ENCODE measurements around the gene KSR2. TPM values are rescaled to one million over a fixed set of nuclear protein-coding genes. Genes with fewer than 3 reads are reported as not detected.

KSR2 gene
- total and polyA plus RNA-seq, 3 experiments from 2014 or later: 0.07 to 0.11 TPM; not detected in 1

- Mint-ChIP-seq H3K36me3 (no peaks in the 10 kb centered on the region), H3K27me3 (peaks cover 0 to 3% of the 10 kb centered on the region in 2 donors), H3K9me3 (peaks cover 0 to 5% (median 0%) of the 10 kb centered on the region in 5 donors), H3K27ac (no peak overlapping the region), H3K4me3 (no peak overlapping the region), H3K4me1 (no peaks in the 10 kb centered on the region)
- DNase-seq: no peak
- Histone ChIP-seq H3K27me3 (ENCODE audit: insufficient read depth, low read length, poor library complexity, severe bottlenecking) (no peaks in the 10 kb centered on the region), H3K36me3 (ENCODE audit: insufficient read depth, low read length) (no peaks in the 10 kb centered on the region), H3K4me1 (ENCODE audit: insufficient read depth, low read length) (no peaks in the 10 kb centered on the region), H3K27ac (ENCODE audit: low read depth, low read length) (no peak overlapping the region), H3K4me3 (ENCODE audit: low read length) (no peak overlapping the region), H3K9me3 (ENCODE audit: low read length) (no peaks in the 10 kb centered on the region)
- ChIA-PET POLR2A (no interaction called here), CTCF (no interaction called here)
Measured at GRCh38 chr12:117501076-117501869, 467.5 kb downstream of the KSR2 start.

GRCh38 chr12:117499759-117500485 lies 468.9 kb downstream of the KSR2 start:
- Histone ChIP-seq H3K36me3 (ENCODE audit: insufficient read depth, low read length) (no peaks in the 10 kb centered on the region), H3K4me3 (ENCODE audit: low read length) (no peak overlapping the region), H3K4me1 (ENCODE audit: insufficient read depth, low read length) (no peaks in the 10 kb centered on the region), H3K27ac (ENCODE audit: low read depth, low read length) (no peak overlapping the region), H3K9me3 (ENCODE audit: low read length) (no peaks in the 10 kb centered on the region), H3K27me3 (ENCODE audit: insufficient read depth, low read length, poor library complexity, severe bottlenecking) (no peaks in the 10 kb centered on the region)
- Mint-ChIP-seq H3K4me1 (no peaks in the 10 kb centered on the region), H3K9me3 (peaks cover 0 to 3% (median 0%) of the 10 kb centered on the region in 5 donors), H3K4me3 (no peak overlapping the region), H3K27ac (no peak overlapping the region), H3K36me3 (no peaks in the 10 kb centered on the region), H3K27me3 (peaks cover 0 to 3% of the 10 kb centered on the region in 2 donors)
- CTCF ChIA-PET: no interaction called here
- POLR2A ChIA-PET: no interaction called here
- DNase-seq: no peak

- POLR2A ChIA-PET: no interaction called here
- no peaks in the 10 kb centered on the region for H3K9me3 ChIP-seq (ENCODE audit: low read length)
- H3K4me3 ChIP-seq (ENCODE audit: low read length): no peak overlapping the region
- peaks cover 0 to 2% (median 0%) of the 10 kb centered on the region in 5 donors for H3K9me3 Mint-ChIP-seq
- no peaks in the 10 kb centered on the region for H3K27me3 ChIP-seq (ENCODE audit: insufficient read depth, low read length, poor library complexity, severe bottlenecking)
- H3K4me1 Mint-ChIP-seq: no peaks in the 10 kb centered on the region
- H3K4me1 ChIP-seq (ENCODE audit: insufficient read depth, low read length): no peaks in the 10 kb centered on the region
- CTCF ChIA-PET: no interaction called here
- no peaks in the 10 kb centered on the region for H3K36me3 Mint-ChIP-seq
- no peak overlapping the region for H3K4me3 Mint-ChIP-seq
- no peak overlapping the region for H3K27ac ChIP-seq (ENCODE audit: low read depth, low read length)
- H3K36me3 ChIP-seq (ENCODE audit: insufficient read depth, low read length): no peaks in the 10 kb centered on the region
- H3K27me3 Mint-ChIP-seq: peaks cover 0 to 5% of the 10 kb centered on the region in 2 donors
- no peak overlapping the region for H3K27ac Mint-ChIP-seq
- DNase-seq: no peak
Measured at GRCh38 chr12:117498880-117499279, 469.9 kb downstream of the KSR2 start.

- no peak overlapping the region for H3K4me3 ChIP-seq (ENCODE audit: low read length)
- CTCF ChIA-PET: no interaction called here
- no peaks in the 10 kb centered on the region for H3K36me3 ChIP-seq (ENCODE audit: insufficient read depth, low read length)
- Mint-ChIP-seq H3K36me3 (no peaks in the 10 kb centered on the region), H3K27ac (no peak overlapping the region), H3K27me3 (peaks cover 0 to 5% of the 10 kb centered on the region in 2 donors), H3K9me3 (peaks cover 0 to 2% (median 0%) of the 10 kb centered on the region in 5 donors), H3K4me3 (no peak overlapping the region), H3K4me1 (no peaks in the 10 kb centered on the region)
- POLR2A ChIA-PET: no interaction called here
- no peak overlapping the region for H3K27ac ChIP-seq (ENCODE audit: low read depth, low read length)
- H3K4me1 ChIP-seq (ENCODE audit: insufficient read depth, low read length): no peaks in the 10 kb centered on the region
- no peak for DNase-seq
- no peaks in the 10 kb centered on the region for H3K27me3 ChIP-seq (ENCODE audit: insufficient read depth, low read length, poor library complexity, severe bottlenecking)
- H3K9me3 ChIP-seq (ENCODE audit: low read length): no peaks in the 10 kb centered on the region
Measured at GRCh38 chr12:117498256-117498655, 470.5 kb downstream of the KSR2 start.

GRCh38 chr12:117497407-117497806 lies 471.4 kb downstream of the KSR2 start:
- H3K4me1 ChIP-seq (ENCODE audit: insufficient read depth, low read length): no peaks in the 10 kb centered on the region
- Mint-ChIP-seq H3K27ac (no peak overlapping the region), H3K4me3 (no peak overlapping the region), H3K36me3 (no peaks in the 10 kb centered on the region), H3K4me1 (no peaks in the 10 kb centered on the region), H3K27me3 (peaks cover 0 to 5% of the 10 kb centered on the region in 2 donors), H3K9me3 (peaks cover 0 to 3% (median 0%) of the 10 kb centered on the region in 5 donors)
- no peak overlapping the region for H3K27ac ChIP-seq (ENCODE audit: low read depth, low read length)
- POLR2A ChIA-PET: no interaction called here
- H3K36me3 ChIP-seq (ENCODE audit: insufficient read depth, low read length): no peaks in the 10 kb centered on the region
- H3K27me3 ChIP-seq (ENCODE audit: insufficient read depth, low read length, poor library complexity, severe bottlenecking): no peaks in the 10 kb centered on the region
- no peak for DNase-seq
- no peaks in the 10 kb centered on the region for H3K9me3 ChIP-seq (ENCODE audit: low read length)
- CTCF ChIA-PET: no interaction called here
- H3K4me3 ChIP-seq (ENCODE audit: low read length): no peak overlapping the region

- no peak for DNase-seq
- Histone ChIP-seq H3K4me1 (ENCODE audit: insufficient read depth, low read length) (no peaks in the 10 kb centered on the region), H3K4me3 (ENCODE audit: low read length) (no peak overlapping the region), H3K9me3 (ENCODE audit: low read length) (no peaks in the 10 kb centered on the region), H3K27me3 (ENCODE audit: insufficient read depth, low read length, poor library complexity, severe bottlenecking) (no peaks in the 10 kb centered on the region), H3K36me3 (ENCODE audit: insufficient read depth, low read length) (no peaks in the 10 kb centered on the region), H3K27ac (ENCODE audit: low read depth, low read length) (no peak overlapping the region)
- H3K4me1 Mint-ChIP-seq: no peaks in the 10 kb centered on the region
- H3K4me3 Mint-ChIP-seq: no peak overlapping the region
- ChIA-PET POLR2A (no interaction called here), CTCF (no interaction called here)
- H3K36me3 Mint-ChIP-seq: no peaks in the 10 kb centered on the region
- H3K27me3 Mint-ChIP-seq: peaks cover 0 to 2% of the 10 kb centered on the region in 2 donors
- H3K9me3 Mint-ChIP-seq: peaks cover 0 to 3% (median 0%) of the 10 kb centered on the region in 5 donors
- H3K27ac Mint-ChIP-seq: peak overlapping the region in 1 of 8 donors; percentile 46
Measured at GRCh38 chr12:117494833-117495655, 473.7 kb downstream of the KSR2 start.

GRCh38 chr12:117491711-117492110 lies 477.1 kb downstream of the KSR2 start:
- Histone ChIP-seq H3K27me3 (ENCODE audit: insufficient read depth, low read length, poor library complexity, severe bottlenecking) (no peaks in the 10 kb centered on the region), H3K4me1 (ENCODE audit: insufficient read depth, low read length) (no peaks in the 10 kb centered on the region), H3K36me3 (ENCODE audit: insufficient read depth, low read length) (no peaks in the 10 kb centered on the region), H3K9me3 (ENCODE audit: low read length) (no peaks in the 10 kb centered on the region), H3K4me3 (ENCODE audit: low read length) (no peak overlapping the region), H3K27ac (ENCODE audit: low read depth, low read length) (no peak overlapping the region)
- peaks cover 0 to 4% (median 2%) of the 10 kb centered on the region in 5 donors for H3K9me3 Mint-ChIP-seq
- peaks cover 0 to 4% of the 10 kb centered on the region in 2 donors for H3K27me3 Mint-ChIP-seq
- DNase-seq: no peak
- ChIA-PET CTCF (no interaction called here), POLR2A (no interaction called here)
- H3K4me1 Mint-ChIP-seq: no peaks in the 10 kb centered on the region
- H3K36me3 Mint-ChIP-seq: no peaks in the 10 kb centered on the region
- H3K27ac Mint-ChIP-seq: no peak overlapping the region
- no peak overlapping the region for H3K4me3 Mint-ChIP-seq

GRCh38 chr12:117490130-117490529 lies 478.7 kb downstream of the KSR2 start:
- Histone ChIP-seq H3K9me3 (ENCODE audit: low read length) (no peaks in the 10 kb centered on the region), H3K36me3 (ENCODE audit: insufficient read depth, low read length) (no peaks in the 10 kb centered on the region), H3K27ac (ENCODE audit: low read depth, low read length) (no peak overlapping the region), H3K4me3 (ENCODE audit: low read length) (no peak overlapping the region), H3K4me1 (ENCODE audit: insufficient read depth, low read length) (no peaks in the 10 kb centered on the region), H3K27me3 (ENCODE audit: insufficient read depth, low read length, poor library complexity, severe bottlenecking) (no peaks in the 10 kb centered on the region)
- H3K9me3 Mint-ChIP-seq: peaks cover 0 to 4% (median 2%) of the 10 kb centered on the region in 5 donors
- H3K36me3 Mint-ChIP-seq: no peaks in the 10 kb centered on the region
- no peak overlapping the region for H3K27ac Mint-ChIP-seq
- DNase-seq: no peak
- ChIA-PET POLR2A (no interaction called here), CTCF (no interaction called here)
- peaks cover 0 to 4% of the 10 kb centered on the region in 2 donors for H3K27me3 Mint-ChIP-seq
- no peak overlapping the region for H3K4me3 Mint-ChIP-seq
- no peaks in the 10 kb centered on the region for H3K4me1 Mint-ChIP-seq

All from CD8-positive, alpha-beta memory T cell (primary cell).